Hematopoietic multipotent progenitor cell treated with erythropoietin and hydrocortisone succinate and interleukin-3 and kit ligand, for 6 days (in vitro differentiated cells): ENCODE measurements around the gene ENOX1.

Source experiments
- DNase-seq: peaks from one replicate; pipeline ENCODE4 v3.0.0-alpha.2; 2015

Gene ENOX1

GRCh38 chr13:43339145-43339804 lies 447.5 kb downstream of the ENOX1 start:
- no peak for DNase-seq

- DNase-seq, result no peak
These were observed 451.0 kb downstream of the ENOX1 start for GRCh38 chr13:43335764-43336163.

DNA sequence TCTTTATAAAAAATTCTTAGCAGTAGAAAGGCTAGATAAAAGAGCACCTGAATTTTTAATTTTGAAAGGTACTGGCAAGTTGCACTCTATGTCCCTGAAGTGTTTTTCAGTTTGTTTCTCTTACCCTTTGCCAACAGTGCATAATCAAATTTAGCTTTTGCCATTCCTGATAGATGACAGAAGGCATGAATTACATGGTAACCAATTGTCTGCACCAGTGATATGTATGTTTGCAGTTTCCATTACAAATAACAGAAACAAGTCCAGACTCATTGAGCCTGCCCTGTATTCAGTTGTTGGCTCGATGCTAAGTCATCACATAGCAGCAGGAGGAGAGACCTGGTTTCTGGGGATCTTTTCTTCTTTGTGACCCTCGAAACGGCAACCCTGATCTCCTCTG lies 453.6 kb downstream of the ENOX1 start:
- no peak for DNase-seq

GRCh38 chr13:43331672-43332071 lies 455.1 kb downstream of the ENOX1 start:
- no peak for DNase-seq

GRCh38 chr13:43329702-43330101 lies 457.1 kb downstream of the ENOX1 start:
- DNase-seq, result no peak

DNA sequence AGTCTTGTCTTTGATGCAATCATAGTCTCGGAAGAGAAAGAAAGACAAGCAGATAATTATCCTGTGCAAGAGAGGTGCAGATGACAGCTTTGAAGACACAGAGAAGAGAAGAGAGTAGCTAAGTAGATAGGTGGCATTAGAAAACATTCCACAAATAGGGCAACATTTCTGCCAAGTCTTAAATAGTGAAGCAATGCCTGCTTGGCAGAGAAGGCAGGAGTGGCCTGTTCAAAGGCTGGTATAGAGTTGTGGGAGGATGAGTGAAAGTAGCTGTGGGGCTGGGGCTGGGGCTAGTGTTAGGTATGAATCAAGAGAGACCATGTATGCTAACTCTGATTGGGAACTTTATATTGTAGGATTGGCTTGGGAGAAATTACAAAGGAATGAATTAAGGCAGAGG lies 457.9 kb downstream of the ENOX1 start:
- DNase-seq, result no peak

- DNase-seq, result no peak
These were observed 460.7 kb downstream of the ENOX1 start for GRCh38 chr13:43326100-43326499.

- DNase-seq, result no peak
These were observed 461.1 kb downstream of the ENOX1 start for GRCh38 chr13:43325636-43326035.

DNA sequence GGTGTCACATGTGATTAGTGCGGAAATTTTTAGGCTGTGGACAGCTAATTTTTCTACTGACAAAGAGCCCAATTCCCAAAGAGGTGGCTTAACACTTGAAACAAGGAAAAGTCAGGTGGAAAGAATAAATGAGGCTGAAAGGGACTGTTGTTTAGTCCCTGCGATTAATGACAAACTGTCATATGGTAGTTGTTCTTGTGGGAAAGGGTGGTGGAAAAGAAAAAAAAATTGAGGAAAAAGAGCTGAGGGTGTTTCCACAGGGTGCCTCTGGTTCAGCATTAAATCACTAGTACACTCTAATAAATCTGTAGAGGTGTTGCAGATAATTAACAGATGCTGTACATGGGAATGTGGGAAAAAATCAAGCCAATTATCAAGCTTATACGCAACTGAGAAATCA lies 462.6 kb downstream of the ENOX1 start:
- no peak for DNase-seq

- DNase-seq, result no peak
These were observed 466.9 kb downstream of the ENOX1 start for GRCh38 chr13:43319617-43320444.

- peak; percentile 44 for DNase-seq
These were observed 469.8 kb downstream of the ENOX1 start for GRCh38 chr13:43316946-43317353.

DNA sequence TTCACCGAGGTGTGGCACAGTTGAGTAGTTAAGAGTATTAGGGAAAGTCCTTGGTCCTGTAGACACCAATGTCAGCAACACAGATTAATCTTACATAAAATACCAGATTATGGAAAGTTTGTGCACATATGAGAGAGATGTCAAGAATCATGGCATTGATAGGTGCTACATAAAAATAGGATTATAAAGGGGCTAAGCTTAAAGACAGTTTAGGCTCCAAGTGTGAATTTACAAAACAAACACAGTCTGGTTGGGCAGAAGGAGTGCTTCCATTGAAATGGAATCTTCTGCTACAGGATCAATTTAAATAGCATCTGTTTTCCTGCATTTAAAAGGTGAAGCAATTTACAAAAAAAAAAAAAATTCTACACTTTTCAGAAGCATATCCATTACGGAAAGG lies 470.5 kb downstream of the ENOX1 start:
- no peak for DNase-seq

- no peak for DNase-seq
These were observed 471.2 kb downstream of the ENOX1 start for GRCh38 chr13:43315522-43315921.

DNA sequence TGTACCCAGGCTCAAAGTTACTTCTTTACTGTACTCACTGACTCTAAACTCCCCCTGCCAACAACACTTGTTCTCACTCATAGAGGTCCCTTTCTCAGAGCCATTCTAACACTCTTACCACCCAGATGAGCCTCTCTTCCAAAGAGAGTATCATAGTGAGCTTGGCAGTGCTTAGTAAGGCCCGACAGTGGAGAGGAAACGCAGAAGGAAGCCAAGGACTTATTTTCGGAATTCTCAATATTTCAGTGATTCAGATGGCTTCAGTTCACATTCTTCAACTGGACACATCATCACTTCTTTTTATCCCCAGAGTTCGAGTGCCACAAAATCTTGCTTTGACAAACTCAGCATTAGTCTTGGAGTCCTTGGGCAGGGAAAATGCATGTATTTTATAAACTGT lies 477.5 kb downstream of the ENOX1 start:
- no peak for DNase-seq

- DNase-seq, result peak; percentile 76
These were observed 478.8 kb downstream of the ENOX1 start for GRCh38 chr13:43307921-43308433.

DNA sequence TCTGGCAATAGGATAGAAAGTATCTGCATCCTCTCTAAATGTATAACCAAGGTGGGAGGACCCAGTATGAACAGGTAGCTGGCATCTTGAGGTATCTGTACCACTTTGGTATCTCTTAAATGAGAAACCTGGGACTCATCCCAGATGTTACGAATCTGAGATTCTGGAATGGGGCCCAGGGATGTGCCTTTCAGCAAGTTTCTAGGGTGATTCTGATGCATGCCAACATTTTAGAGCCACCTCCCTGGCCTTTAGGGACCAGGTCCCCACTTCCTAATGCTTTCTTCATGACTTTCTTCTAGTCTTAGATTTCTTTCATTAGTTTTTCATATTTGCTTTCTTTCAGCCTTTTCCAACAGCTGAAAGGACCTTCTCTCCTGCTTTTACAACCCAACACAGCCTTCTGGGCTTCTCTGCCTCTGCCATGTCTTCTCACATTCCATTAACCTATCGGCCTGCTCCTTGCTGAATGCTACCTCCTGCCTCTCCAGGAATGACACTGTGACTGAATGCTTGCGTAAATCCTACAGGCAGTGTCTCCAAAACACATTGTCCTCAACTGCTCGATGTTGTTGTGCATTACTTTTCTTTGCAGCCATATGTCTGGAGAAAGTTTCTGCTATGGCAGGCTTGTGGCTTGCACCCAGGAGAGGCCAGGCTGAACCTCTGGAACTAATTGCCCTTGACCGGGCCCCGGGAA lies 479.4 kb downstream of the ENOX1 start:
- no peak for DNase-seq

- no peak for DNase-seq
These were observed 480.4 kb downstream of the ENOX1 start for GRCh38 chr13:43306372-43306771.

DNA sequence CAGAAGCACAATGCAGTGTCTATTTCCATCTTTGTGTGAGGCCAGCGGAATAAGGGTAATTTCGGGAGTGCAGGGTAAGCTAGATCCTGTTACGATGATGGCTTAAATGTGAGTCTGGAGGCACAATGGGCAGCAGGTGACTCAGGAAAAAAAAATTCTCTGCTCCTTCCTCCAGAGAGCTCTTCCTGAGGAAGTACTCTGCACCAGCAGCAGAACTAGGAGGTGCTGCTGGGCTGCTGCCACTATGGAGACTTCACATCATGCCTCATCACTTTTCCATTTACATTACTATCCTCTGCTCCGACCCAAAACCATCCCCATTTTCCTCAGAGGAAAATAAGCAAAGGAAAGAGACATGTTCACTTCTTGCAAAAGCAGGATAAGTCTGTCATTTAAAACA lies 481.4 kb downstream of the ENOX1 start:
- no peak for DNase-seq

- peak; percentile 10 for DNase-seq
These were observed 481.8 kb downstream of the ENOX1 start for GRCh38 chr13:43304945-43305344.

DNA sequence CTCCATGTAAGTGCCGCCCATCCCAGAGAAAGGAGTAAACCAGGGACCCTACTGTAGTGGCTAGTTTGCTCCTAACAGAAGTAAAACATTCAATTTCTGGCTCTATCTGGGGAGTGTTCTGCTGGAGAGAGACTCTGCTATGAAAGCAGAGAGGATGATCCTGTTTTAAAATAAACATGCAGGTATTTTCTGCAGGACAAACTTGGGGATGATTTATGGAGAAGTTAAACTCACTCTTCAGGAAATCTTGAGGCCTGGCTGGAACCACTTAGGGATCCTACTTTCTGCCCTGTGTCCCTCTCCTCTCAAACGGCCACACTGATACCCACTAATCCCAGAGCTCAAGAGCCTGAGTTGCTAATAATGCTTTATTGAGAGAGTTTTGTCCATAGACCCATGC lies 482.3 kb downstream of the ENOX1 start:
- DNase-seq, result no peak

GRCh38 chr13:43303033-43303729 lies 483.6 kb downstream of the ENOX1 start:
- peak; percentile 83 for DNase-seq

DNA sequence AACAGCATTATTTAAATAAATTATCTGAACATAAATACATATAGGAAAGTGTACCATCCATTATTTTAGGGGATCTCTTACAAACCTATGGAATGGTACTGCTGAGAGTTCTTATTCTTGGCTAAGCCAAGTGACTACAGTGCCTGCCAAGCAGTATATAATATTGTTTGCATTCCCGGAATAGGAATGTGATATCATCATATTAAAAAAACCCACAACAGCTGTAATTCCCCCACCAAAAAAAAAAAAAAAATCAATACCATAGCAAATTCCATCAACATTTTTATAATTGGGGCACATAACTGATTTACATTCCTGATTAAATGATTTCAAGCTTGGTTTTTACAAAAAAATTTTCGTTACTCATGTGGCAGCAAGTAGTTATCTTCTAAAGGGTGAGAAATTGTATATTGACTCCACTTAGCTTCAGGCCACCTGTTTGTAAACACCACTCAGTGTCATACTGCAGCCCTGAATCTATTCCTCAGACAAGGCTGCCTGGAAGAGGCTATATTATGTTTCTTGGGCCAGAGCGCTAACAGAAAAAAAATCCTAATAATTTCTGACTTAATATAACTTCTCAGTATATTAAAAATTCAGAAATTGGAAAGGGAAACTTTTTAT lies 485.3 kb downstream of the ENOX1 start:
- no peak for DNase-seq

- no peak for DNase-seq
These were observed 485.9 kb downstream of the ENOX1 start for GRCh38 chr13:43300865-43301264.
